GM11168 (cell line): ENCODE results near the gene ACTG1.

Source experiments
- in situ Hi-C: fragments of 300-500 bp; cut with MboI; formaldehyde crosslinking; loops from one replicate; pipeline ENCODE4 v1.12.0; 2022; ENCODE audit warnings: low sequenced_read_pairs; ENCODE audit not compliant: unreplicated experiment

ACTG1 gene

DNA sequence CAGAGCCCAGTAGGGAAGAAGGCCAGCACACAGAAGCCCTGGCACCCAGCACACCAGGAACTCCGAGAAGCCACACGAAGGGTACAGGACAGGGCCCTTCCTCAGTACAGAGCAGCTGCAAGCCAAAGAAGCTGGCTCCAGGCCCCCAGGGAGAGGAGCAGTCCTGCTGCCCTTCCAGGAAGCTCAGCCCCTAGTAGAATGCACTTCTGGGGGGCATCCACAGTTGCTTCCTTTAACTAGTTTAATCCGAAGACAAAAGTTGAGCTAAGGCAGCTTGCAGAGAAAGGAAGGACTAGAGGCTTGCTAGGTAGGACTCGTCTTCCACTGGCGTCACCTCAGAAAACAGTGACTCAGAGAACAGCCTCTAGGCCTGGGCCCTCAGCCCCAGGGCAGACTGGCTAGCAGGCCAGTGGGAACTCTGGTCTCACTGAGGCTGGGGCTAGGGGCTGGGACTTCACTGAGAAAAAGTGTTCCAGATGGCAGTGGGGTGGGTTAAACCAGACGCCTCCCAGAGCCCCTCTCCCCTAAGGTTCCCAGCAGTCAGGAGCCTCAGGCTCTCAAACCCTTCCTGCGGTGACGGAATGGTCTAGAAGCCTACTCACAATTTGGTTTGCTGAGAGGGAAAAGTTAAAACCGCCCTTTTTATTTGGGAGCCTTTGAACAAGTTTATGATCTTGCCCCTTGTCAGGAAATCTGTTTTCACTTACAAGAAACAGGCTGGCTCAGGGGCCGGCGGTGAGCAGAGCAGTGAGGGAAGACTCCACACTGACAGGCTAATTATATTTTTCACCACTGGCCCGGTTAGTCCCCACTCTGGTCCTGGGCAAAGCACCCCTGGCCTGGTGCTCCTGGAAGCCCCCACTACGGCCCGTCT, 41.4 kb downstream of the ACTG1 start:
- in situ Hi-C loops, result no loop called here

DNA sequence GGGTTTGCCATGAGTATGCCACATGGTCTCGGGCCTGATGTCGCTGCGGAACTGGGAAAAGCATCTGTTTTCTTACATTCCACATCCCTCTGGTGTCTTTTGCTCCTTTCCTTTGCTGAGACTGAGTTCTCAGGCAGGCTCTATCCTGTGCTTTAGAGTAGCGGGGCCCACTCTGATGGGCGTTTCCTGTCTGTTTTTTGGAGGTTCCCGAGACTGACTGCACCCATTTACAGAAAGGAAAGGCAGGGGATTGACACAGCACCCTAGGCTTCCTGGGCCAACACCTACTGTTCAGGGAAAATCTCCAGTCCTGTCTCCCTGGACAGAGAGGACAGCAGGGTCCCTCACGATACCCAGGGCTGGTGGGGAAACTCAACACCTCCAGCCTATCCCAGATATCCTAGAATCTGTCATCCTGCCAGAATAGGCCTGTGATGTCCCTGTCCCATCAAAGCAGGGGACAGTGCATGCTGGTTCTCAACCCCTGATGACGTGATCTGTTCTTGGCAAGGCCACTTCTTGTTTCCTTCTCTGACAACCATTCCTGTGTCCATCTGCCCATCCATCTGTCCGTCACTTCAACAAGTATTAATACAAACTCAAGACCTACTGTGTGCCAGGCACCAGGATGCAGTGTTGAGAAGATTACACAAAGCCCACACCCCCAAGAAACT, 42.2 kb downstream of the ACTG1 start:
- in situ Hi-C loops, result no loop called here

DNA sequence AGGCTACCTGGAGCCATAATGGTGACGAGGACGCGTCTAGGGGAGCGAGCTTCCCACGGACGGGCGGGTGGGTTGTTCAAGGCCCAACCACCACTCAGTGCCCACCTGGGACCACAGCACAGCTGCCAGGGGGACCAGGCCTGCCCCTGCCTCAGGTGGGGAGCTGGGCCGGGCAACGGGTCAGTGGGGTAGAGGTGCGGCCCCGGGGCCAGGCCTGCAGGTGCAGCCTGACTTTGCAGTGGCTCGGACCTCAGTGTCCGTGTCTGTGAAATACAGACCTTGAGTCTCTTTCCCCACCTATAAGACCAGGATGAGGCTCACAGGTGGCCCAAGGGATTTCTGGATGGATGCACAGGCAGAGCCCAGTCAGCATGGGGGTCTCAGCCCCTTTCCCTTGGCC, 43.3 kb downstream of the ACTG1 start:
- in situ Hi-C loops, result no loop called here

DNA sequence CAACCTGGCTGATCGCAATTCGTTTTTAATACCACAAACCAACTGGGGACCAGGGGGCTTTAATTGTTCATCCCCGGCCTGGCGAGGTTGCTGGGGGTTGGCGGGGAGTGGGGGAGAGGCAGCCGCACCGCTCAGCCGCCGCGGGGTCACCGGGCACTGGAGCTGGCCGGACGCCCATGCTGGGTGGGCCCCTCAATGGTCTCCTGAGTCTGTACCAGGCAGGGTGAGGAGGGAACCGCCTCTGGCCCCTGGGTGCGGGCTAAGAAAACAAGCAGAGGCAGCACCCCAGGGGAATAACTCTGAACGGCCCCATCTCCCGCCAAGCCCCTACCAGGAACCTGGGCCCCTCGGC, 43.9 kb downstream of the ACTG1 start:
- in situ Hi-C loops, result no loop called here

DNA sequence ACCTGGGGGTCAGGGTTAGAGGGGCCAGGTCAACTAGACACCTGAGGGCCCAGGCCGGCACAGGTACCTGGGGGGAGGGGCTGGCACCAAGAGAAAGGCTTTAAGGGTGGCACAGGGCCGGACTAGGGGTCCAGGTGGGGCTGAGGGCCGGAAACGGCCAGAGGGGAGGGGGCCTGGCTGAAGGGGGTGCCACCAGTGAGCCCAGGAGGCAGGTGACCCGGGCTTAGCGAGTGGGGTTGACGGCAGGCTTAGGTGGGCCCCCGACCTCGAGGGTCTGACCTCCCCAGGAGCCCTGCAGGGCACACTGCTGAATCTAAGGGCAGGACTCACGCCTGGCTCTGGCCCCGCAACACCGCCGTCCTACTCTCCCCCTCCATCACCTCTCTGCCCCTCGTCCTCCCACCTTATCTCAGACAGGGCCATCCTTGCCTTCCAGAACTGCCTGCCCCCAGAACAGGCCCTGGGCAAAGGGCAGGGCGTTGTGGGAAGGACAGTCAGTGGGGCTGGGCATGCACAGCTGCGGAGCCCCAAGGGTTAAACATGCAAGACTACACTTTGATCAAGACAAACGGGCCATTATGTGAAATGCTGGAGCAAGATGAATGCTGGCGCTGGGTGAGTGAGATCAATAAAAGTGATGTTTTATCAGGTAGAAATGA, 44.4 kb downstream of the ACTG1 start:
- in situ Hi-C loops, result no loop called here

DNA sequence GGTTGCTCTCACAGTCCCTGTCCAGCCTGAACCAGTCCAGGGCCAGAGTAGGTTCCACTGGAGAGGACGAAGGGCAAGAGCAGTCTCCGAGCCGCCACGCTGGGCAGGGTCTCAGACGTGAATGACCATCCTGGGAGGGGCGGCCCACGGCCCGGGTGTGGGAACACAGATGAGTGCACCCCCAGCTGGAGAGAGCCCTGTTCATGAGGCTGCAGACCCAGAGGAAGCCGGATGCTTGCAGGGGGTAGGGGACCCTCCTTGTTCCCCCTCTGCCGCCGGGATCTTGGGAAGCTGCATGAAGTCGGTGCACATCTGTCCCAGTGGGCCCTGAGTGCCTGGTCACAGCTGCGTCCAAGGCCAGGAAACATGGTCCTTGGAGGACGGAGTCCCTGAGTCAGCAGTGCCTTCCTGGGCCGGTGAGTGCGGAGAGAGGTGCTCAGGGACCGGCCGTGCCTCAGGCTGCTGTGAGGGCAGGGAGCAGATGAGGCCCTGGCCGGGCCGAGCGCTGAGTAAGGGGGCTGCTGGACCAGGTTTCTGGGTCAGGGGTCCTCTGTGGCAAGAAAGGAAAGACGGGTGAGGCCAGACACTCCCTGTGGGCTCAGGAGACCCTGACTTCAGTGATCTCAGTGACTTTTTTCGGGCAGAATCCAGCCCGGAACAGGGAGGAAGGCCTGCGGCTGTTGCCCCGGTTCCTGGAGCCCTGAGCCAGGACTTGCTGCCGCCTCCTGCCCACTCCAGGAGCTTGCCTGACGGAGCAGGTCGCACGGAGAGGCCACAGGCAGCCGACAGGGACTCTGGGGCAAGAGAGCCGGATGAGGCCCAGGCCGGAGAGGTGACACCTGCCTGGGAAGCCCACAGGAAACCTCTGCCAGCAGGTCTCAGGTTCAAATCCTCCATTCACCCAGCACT, 45.8 kb downstream of the ACTG1 start:
- in situ Hi-C loops, result no loop called here

DNA sequence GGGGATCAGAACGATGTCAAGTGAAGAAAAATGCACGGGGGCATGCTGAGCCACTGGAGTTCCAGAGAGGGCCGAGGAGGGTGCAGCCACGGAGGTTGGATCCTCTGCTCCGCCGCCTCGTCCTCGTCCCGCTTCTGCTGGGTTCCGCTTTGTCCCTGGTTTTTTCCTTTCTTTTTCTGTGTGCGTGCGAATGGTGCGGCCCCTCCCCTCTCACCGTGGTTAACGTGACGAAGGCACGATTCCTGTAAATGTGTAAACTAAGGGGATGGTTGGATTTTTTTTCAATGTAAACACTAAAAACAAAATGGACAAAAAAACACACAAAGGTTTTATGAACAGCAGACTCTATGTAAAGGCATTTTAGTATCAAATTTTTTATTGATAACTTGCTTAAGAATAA, 46.7 kb downstream of the ACTG1 start:
- in situ Hi-C loops, result no loop called here

DNA sequence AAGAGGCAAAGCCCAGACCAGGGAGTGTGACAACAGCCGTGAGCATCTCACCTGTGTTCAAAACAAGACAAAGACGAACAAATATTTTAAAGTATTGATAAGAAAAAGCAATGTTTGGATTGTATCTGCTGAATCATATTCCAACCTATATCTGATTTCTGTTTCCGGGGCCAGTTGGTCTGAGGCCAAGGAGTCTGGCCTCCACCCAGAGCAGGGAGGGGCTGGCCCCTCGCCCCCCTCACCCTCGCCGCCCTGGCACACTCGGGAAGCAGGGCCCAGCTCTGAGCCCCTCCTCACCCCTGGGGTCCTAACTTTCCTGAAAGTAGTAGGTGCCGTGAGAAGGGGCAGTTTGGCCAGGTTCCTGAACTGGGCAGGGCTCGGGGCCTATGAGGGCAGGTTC, 48.0 kb downstream of the ACTG1 start:
- in situ Hi-C loops, result no loop called here

DNA sequence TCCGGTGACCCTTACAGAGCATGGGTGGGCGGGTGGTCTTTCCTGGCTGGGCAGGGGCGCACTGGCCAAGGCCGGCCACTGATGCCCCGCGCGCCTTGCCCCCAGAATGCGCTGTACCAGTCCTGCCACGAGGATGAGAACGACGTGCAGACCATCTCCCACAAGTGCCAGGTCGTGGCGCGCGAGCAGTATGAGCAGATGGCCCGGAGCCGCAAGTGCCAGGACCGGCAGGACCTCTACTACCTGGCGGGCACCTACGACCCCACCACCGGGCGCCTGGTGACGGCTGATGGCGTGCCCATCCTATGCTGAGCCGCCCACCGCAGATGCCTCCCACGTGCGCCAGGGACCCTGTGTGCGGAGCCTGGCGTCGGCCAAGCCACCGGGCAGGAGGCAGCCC, 49.1 kb downstream of the ACTG1 start:
- in situ Hi-C loops, result no loop called here

DNA sequence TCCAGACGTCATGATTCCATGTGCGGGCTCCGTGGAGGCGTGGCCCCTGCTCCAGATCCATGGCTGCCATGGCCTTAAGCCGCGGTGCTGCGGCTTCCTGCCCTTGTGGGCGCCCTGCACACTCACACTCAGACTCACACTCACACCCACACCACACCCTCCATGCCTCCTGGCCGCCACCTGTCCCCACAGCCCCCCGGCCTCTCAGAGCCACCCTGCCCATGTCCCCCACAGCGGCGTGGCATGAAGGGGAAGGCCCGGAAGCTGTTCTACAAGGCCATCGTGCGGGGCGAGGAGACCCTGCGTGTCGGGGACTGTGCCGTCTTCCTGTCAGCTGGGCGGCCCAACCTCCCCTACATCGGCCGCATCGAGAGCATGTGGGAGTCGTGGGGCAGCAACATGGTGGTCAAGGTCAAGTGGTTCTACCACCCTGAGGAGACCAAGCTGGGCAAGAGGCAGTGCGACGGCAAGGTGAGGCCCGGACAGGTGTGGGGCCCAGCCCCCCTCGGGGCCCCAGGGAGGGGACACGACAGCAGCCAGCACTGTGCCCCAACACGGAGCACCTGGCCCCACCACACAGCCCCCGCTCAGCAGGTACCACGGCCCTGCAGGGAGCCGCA, 50.0 kb downstream of the ACTG1 start:
- in situ Hi-C loops, result no loop called here

DNA sequence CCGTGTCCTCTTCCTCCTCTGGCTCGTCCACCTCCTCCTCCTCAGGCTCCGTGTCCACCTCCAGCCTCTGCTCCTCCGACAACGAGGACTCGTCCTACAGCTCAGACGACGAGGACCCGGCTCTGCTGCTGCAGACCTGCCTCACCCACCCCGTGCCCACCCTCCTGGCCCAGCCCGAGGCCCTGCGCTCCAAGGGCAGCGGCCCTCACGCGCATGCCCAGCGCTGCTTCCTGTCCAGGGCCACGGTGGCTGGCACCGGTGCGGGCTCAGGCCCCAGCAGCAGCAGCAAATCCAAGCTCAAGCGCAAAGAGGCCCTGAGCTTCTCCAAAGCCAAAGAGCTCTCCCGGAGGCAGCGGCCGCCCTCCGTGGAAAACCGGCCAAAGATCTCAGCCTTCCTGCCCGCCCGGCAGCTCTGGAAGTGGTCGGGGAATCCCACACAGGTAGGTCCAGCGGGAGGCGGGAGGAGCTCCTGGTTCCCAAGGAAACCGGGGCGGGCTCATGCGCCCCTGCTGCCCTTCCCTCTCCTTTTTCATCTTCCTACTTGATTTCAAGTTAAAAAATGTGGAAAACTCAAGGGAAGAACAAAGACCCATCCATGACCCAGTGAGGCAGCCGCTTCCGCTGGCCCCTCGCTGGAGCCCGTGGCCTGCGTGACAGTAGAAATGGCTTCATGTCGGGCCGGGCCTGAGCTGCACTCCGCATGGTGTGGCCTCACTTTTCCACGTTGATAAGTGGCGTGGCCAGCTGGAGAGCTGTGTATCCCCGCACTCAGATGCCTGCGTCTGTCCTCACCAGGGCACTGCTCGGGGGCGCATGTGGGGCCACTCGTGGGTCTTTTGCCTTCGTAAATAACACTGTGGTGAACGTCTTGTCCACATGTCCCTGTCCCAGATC, 50.7 kb downstream of the ACTG1 start:
- in situ Hi-C loops, result no loop called here

DNA sequence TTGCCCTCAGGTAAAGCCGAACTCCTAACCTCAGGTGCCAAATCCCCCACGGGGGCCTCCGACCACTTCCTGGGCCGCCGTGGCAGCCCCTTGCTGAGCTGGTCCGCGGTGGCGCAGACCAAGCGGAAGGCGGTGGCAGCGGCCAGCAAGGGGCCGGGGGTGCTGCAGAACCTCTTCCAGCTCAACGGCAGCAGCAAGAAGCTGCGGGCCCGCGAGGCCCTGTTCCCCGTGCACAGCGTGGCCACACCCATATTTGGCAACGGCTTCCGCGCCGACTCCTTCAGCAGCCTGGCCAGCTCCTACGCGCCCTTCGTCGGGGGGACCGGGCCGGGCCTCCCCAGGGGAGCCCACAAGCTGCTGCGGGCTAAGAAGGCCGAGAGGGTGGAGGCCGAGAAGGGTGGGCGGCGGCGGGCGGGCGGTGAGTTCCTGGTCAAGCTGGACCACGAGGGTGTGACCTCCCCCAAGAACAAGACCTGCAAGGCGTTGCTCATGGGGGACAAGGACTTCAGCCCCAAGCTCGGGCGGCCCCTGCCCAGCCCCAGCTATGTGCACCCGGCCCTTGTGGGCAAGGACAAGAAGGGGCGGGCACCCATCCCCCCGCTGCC, 51.6 kb downstream of the ACTG1 start:
- in situ Hi-C loops, result no loop called here
